ENCODE measurements around the gene GRB2. TPM values are rescaled to one million over a fixed set of nuclear protein-coding genes. Genes with fewer than 3 reads are reported as not detected.
"Not testable (repeated sequence)": the region's sequence is repeated elsewhere in the genome, so short reads cannot be mapped to it uniquely, and the experiment has no call there.

Gene GRB2
- total and polyA plus RNA-seq, 8 donors: 18.5 to 64.7 (median 30.8) TPM

DNA sequence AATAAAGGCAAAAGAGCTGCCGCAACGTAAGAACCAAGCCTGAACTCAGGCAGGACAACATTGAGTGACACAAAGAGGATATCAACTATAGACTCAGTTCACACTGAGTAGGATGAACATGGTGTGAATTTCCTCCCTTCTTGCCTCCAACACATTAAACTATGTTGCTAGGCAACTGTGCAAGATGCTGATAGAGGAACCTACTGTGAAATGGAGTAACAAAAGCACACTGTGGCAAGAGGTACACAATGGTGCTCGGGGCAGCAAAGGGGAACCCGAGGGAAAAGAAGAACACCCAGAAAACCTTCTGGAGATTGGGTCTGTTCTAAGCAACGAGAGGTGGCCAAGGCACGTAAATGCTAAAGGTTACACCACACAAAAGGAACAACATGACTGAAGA is 34.1 kb downstream of the GRB2 start:
- no peaks in the 10 kb centered on the region for H3K27me3 ChIP-seq
- ATAC-seq: no peak
- H3K9me3 ChIP-seq: no peaks in the 10 kb centered on the region
- H3K27ac ChIP-seq: no peak overlapping the region
- WGBS, 2 donors: 91 to 92% methylated on average over 6 of the region's 6 CpGs
- no peaks in the 10 kb centered on the region for H3K36me3 ChIP-seq
- H3K4me1 ChIP-seq: peaks cover 6 to 23% (median 10%) of the 10 kb centered on the region in 3 donors
- no peak for DNase-seq
- no peak for FAIRE-seq
- no peak overlapping the region for H3K4me3 ChIP-seq
- no peak for TF ChIP-seq CTCF (IDR thresholded peaks at IDR 0.05)
- intact Hi-C loops (cut with DNase I): no loop called here

- Histone ChIP-seq H3K4me1 (peaks cover 15 to 32% (median 17%) of the 10 kb centered on the region in 3 donors), H3K9me3 (no peaks in the 10 kb centered on the region), H3K36me3 (no peaks in the 10 kb centered on the region), H3K4me3 (no peak overlapping the region), H3K27me3 (no peaks in the 10 kb centered on the region), H3K27ac (no peak overlapping the region)
- FAIRE-seq (no peak), DNase-seq (peak in 1 of 6 donors; percentile 31), ATAC-seq (peak; percentile 50 to 71 (median 58))
- intact Hi-C loops (cut with DNase I): no loop called here
- TF ChIP-seq CTCF (IDR thresholded peaks at IDR 0.05): no peak
- 33 to 35% methylated on average over 8 of the region's 8 CpGs for WGBS, 2 donors
These were observed 35.1 kb downstream of the GRB2 start for GRCh38 chr17:75370286-75370915.

- ATAC-seq; H3K36me3 ChIP-seq; H3K27me3 ChIP-seq; DNase-seq; H3K4me3 ChIP-seq; H3K27ac ChIP-seq; H3K9me3 ChIP-seq; FAIRE-seq; intact Hi-C loops (cut with DNase I): not testable (repeated sequence)
- H3K4me1 ChIP-seq: peaks cover 17 to 34% (median 19%) of the 10 kb centered on the region in 3 donors
- WGBS, 2 donors: 84 to 86% methylated on average over 25 of the region's 25 CpGs
These were observed 37.4 kb downstream of the GRB2 start for GRCh38 chr17:75367838-75368789.

DNA sequence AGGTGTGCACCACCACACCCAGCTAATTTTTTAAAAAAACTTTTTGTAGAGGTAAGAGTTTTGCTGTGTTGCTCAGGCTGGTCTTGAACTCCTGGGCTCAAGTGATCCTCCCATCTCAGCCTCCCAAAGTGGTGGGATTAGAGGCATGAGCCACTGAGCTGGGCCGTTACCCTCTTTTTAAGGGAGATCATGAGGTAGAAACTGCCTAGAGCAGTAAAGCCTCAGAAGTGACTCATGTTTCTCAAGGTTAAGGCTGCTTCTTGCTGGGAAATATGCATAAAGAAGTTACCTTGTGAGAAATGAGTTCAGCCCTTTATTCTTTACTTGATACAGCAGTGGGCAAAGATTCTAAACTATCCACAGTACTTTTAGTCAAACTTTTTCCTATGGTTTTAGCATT is 38.2 kb downstream of the GRB2 start:
- 87 to 88% methylated on average over 1 of the region's 1 CpG for WGBS, 2 donors
- FAIRE-seq: no peak

More for the DNA sequence above, 38.2 kb downstream of the GRB2 start:
- H3K27me3 ChIP-seq: no peaks in the 10 kb centered on the region
- intact Hi-C loops (cut with DNase I): no loop called here
- H3K4me3 ChIP-seq: no peak overlapping the region
- TF ChIP-seq CTCF (IDR thresholded peaks at IDR 0.05): no peak
- DNase-seq: no peak
- no peaks in the 10 kb centered on the region for H3K36me3 ChIP-seq
- no peaks in the 10 kb centered on the region for H3K9me3 ChIP-seq
- peak in 3 of 4 donors; percentile 25 to 40 (median 34) for ATAC-seq
- no peak overlapping the region for H3K27ac ChIP-seq
- H3K4me1 ChIP-seq: peaks cover 17 to 41% (median 19%) of the 10 kb centered on the region in 3 donors

Measured in pancreas (tissue), 10 donors.